Measurements from ENCODE around the gene ATP2A3.
A peak's percentile ranks its signal among the peaks of the same experiment; 100 is the strongest.

Gene ATP2A3

DNA sequence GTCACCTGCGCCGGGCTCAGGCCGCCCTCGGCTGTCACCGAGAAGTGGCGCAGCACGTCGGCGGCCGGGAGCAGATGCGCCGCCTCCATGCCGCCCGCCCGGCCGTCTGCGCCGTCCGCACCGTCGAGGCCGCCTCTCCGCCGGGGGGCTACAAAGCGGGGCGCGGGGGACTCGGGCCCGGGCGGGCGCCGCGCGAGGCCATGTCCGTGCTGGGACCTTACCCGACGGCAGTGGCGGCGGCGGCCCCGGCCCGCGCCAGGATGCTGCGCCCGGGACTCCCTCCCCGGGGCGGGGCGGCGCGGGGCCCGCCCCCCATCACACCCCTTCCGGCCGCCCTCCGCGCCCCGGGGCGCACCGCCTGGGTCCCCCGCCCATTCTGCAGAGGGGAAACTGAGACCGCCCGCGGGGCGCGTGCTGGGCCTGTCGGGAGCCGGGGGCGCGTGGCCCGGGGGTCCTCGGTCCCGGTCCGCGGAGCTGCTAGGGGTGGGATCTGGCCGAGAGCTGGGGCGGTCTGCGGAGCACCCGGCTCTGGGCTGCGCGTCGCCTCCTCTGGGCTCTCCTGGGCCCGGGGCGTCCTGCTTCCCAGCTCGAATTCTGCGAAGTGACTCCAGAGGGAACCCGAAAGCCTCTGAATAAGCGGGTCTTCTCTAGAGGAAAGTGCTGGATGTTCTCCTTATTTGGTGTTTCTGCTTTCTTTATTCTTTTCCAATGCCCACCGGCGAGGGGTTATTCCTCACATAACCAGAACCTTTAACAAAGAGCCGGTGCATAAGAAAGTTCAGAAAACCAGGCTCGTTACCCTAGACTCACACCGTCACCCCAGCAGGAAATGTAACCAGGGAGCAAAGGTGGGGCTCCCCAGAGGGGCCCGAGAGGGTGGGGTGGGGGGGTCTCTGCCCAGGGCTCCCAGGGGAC, at the start of gene ATP2A3:
Gene ATP2A3 (minus strand): TSS at position 235 of the 915 bp plus-strand sequence. CDS start 146 bp downstream, at position 89.
- peaks cover 31% of the 10 kb centered on the region for H3K79me2 ChIP-seq (ENCODE audit: insufficient read depth, low read length)
- peaks cover 56% of the 10 kb centered on the region for H3K4me1 ChIP-seq (ENCODE audit: insufficient read depth, low read length, severe bottlenecking)
- 0 out of 2 replicates have a peak, but pooled peaks cover 3% of the 10 kb centered on the region for H3F3A ChIP-seq (ENCODE audit: insufficient read depth, low read length)
- peak within 1 kb of the TSS; percentile 78 for H3K4me3 ChIP-seq (ENCODE audit: low read depth, low read length, poor library complexity, severe bottlenecking)
- peak within 1 kb of the TSS; percentile 97 for H3K4me2 ChIP-seq (ENCODE audit: low read length)
- peak within 1 kb of the TSS; percentile 98 for H3K27ac ChIP-seq (ENCODE audit: low read depth, low read length, poor library complexity, severe bottlenecking)
- no peaks in the 10 kb centered on the region for H4K20me1 ChIP-seq (ENCODE audit: insufficient read depth, low read length)
- no peaks in the 10 kb centered on the region for H3K9me2 ChIP-seq (ENCODE audit: low read depth, low read length)
- H3K27me3 ChIP-seq (ENCODE audit: insufficient read depth, low read length), result no peaks in the 10 kb centered on the region
- TF ChIP-seq, protein P1, sequence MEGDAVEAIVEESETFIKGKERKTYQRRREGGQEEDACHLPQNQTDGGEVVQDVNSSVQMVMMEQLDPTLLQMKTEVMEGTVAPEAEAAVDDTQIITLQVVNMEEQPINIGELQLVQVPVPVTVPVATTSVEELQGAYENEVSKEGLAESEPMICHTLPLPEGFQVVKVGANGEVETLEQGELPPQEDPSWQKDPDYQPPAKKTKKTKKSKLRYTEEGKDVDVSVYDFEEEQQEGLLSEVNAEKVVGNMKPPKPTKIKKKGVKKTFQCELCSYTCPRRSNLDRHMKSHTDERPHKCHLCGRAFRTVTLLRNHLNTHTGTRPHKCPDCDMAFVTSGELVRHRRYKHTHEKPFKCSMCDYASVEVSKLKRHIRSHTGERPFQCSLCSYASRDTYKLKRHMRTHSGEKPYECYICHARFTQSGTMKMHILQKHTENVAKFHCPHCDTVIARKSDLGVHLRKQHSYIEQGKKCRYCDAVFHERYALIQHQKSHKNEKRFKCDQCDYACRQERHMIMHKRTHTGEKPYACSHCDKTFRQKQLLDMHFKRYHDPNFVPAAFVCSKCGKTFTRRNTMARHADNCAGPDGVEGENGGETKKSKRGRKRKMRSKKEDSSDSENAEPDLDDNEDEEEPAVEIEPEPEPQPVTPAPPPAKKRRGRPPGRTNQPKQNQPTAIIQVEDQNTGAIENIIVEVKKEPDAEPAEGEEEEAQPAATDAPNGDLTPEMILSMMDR (IDR thresholded peaks at IDR 0.05; ENCODE audit: low read length), result no peak
- no peak within 1 kb of the TSS for H2AFZ ChIP-seq (ENCODE audit: low read length)
- H3K9ac ChIP-seq (ENCODE audit: low read length), result peak within 1 kb of the TSS; percentile 76
- H3K36me3 ChIP-seq (ENCODE audit: insufficient read depth, low read length), result peaks cover 10% of the 10 kb centered on the region; the same call in 1 of the 2 replicates
- H3K9me3 ChIP-seq (ENCODE audit: low read length), result no peaks in the 10 kb centered on the region

DNA sequence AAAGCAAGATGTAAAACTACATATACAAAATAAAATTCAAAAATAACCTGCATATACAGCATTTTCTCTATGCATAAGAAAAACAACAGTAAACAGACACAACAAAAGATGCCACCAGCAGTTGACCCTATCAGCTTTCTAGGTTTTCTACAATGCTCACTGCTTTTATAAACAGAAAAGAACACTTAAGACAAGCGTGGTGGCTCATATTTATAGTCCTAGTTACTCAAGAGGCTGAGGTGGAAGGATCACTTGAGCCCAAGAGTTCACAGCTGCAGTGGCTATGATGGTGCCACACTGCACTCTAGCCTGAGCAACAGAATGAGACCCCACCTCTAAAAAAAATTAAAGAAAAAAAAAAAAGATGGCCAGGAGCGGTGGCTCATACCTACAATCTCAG, 46.5 kb upstream of the ATP2A3 start:
- peaks cover 74% of the 10 kb centered on the region for H3K36me3 ChIP-seq (ENCODE audit: insufficient read depth, low read length)

DNA sequence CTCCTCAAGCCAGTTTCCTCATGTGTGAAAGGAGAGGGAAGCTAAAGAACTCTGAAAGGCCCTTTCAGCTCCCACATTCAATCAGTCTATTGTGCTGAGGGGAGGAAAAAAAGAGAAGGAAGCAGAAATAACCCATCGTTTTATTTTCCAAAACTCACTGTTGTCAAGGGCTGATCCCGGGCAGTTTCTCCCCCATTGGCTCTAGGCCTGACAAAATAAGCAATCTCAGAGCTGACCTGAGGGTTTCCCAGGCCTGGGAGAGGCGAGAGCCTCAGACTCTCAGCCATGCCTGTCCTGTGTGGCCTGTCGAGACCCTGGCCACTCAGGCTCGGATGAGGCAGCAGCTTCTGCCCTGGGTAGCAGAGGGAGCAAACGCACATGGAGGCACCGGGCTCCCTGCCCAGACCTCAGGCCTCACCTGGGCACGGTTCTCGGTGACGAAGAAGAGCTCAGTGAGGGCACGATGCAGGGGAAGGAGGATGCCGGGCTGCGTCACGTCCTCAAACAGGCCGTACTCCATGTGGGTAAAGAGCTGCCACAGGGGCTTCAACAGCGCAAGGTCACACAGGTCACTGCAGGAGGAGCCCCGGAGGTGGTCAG, 45.0 kb upstream of the ATP2A3 start:
- Histone ChIP-seq H3K79me2 (ENCODE audit: insufficient read depth, low read length) (no peaks in the 10 kb centered on the region), H4K20me1 (ENCODE audit: insufficient read depth, low read length) (no peaks in the 10 kb centered on the region), H3K27ac (ENCODE audit: low read depth, low read length, poor library complexity, severe bottlenecking) (peak overlapping the region; percentile 72), H2AFZ (ENCODE audit: low read length) (no peak overlapping the region), H3K4me2 (ENCODE audit: low read length) (no peak overlapping the region; the same call in 1 of the 2 replicates), H3K9me2 (ENCODE audit: low read depth, low read length) (no peaks in the 10 kb centered on the region), H3K36me3 (ENCODE audit: insufficient read depth, low read length) (peaks cover 69% of the 10 kb centered on the region), H3F3A (ENCODE audit: insufficient read depth, low read length) (0 out of 2 replicates have a peak, but pooled peaks cover 6% of the 10 kb centered on the region), H3K27me3 (ENCODE audit: insufficient read depth, low read length) (no peaks in the 10 kb centered on the region), H3K4me3 (ENCODE audit: low read depth, low read length, poor library complexity, severe bottlenecking) (no peak overlapping the region), H3K4me1 (ENCODE audit: insufficient read depth, low read length, severe bottlenecking) (peaks cover 22% of the 10 kb centered on the region), H3K9me3 (ENCODE audit: low read length) (no peaks in the 10 kb centered on the region), H3K9ac (ENCODE audit: low read length) (no peak overlapping the region)
- TF ChIP-seq, protein P1 (IDR thresholded peaks at IDR 0.05; ENCODE audit: low read length), result no peak
- TF ChIP-seq EZH2 (IDR thresholded peaks at IDR 0.05; ENCODE audit: borderline replicate concordance, low read length), result no peak

More for the DNA sequence above, 46.5 kb upstream of the ATP2A3 start:
- no peaks in the 10 kb centered on the region for H3K9me3 ChIP-seq (ENCODE audit: low read length)
- H4K20me1 ChIP-seq (ENCODE audit: insufficient read depth, low read length), result no peaks in the 10 kb centered on the region
- peaks cover 18% of the 10 kb centered on the region for H3K4me1 ChIP-seq (ENCODE audit: insufficient read depth, low read length, severe bottlenecking)
- H3K4me3 ChIP-seq (ENCODE audit: low read depth, low read length, poor library complexity, severe bottlenecking), result no peak overlapping the region
- no peak overlapping the region for H3K27ac ChIP-seq (ENCODE audit: low read depth, low read length, poor library complexity, severe bottlenecking)
- H3K79me2 ChIP-seq (ENCODE audit: insufficient read depth, low read length), result no peaks in the 10 kb centered on the region
- H2AFZ ChIP-seq (ENCODE audit: low read length), result no peak overlapping the region
- H3K9me2 ChIP-seq (ENCODE audit: low read depth, low read length), result no peaks in the 10 kb centered on the region
- 0 out of 2 replicates have a peak, but pooled peaks cover 6% of the 10 kb centered on the region for H3F3A ChIP-seq (ENCODE audit: insufficient read depth, low read length)
- H3K27me3 ChIP-seq (ENCODE audit: insufficient read depth, low read length), result no peaks in the 10 kb centered on the region
- no peak overlapping the region for H3K4me2 ChIP-seq (ENCODE audit: low read length)
- TF ChIP-seq, protein P1 (IDR thresholded peaks at IDR 0.05; ENCODE audit: low read length), result no peak
- no peak overlapping the region for H3K9ac ChIP-seq (ENCODE audit: low read length)

Measured in OCI-LY1 (cell line).